GM21737 (cell line): Measurements from ENCODE around the gene LINC01488.

Source experiments
- ATAC-seq: cut with Tn5 transposase; IDR thresholded peaks from one replicate; pipeline ENCODE4 v1.9.1; 2021; ENCODE audit warnings: mild to moderate bottlenecking, moderate library complexity; ENCODE audit not compliant: unreplicated experiment

The LINC01488 gene

DNA sequence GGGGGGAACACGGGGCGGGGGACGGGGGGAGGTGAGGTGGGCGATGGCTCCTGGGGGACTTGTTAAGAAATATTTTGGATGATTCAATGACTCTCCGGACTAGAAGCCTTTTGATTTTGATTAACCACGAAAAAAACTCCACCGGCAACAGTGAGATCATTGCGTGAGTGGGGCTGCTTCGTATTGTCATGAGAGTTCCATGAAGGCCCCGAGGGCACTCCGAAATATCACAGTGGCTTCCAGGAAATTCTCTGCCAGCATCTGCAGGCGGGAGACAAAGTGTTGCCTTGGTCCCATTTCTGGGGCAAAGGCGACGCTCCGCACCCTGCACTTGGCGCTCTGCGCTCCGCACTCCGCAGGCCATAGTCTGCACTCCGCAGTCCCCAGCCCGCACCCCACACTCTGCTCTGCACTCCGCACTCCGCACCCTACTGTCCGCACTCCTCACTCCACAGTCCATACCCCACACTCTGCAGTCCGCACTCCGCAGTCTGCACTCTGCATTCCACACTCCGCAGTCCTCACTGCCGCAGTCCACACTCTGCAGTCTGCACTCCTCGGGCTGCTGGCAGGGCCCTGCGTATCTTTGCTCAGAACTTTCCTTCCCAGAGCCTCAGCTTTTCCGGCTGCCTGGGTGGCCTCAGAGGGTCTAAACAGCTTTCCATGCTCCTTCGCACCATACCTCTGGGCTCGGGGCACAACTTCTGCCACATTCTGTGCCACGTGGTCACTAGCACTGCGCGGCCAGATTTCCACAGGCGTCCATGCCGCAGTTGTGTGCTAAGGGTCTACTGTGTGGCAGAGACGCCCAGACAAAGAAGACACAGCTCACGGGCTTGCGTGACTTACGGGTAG, 61.1 kb downstream of the LINC01488 start:
- no peak for ATAC-seq
